Measurements from ENCODE around the gene RALGAPA2.

RALGAPA2 gene

DNA sequence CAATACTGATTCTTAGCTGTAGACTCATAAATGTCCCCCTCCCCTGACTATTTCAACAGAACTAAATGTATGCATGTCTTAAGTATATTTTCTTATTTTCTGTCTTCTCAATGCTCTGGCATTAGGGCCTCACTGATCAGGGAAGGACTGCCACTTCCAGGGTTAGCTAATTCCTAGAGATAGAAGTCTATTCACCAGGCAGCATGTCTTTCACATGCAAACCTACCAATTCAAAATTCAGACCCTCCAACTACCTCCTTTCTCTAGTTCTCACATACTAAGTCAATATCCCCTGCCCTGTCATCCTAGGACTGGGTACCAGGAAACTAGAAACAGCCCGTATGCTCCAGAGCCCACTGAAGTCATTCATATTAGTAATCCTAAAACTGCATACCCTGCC, 132.3 kb downstream of the RALGAPA2 start:
- no peak for DNase-seq

DNA sequence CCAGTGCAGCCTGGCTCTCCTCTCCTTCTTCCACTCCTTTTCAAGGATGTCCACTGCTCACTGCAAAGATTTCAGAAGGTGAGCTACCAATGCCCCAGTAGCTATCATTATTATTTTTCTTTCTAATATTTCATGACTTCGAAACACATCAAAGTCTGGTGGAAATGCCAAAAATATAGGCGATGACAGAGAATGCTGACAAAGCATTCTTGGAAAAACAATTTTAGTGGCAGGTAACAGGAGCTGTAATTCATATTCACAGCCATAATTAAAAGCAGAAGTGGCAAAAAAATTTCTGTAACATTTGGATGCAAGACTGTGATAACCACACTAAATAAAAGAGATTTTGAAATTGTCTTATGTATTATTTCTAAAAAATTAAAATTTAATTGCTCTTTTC, 133.6 kb downstream of the RALGAPA2 start:
- no peak for DNase-seq

DNA sequence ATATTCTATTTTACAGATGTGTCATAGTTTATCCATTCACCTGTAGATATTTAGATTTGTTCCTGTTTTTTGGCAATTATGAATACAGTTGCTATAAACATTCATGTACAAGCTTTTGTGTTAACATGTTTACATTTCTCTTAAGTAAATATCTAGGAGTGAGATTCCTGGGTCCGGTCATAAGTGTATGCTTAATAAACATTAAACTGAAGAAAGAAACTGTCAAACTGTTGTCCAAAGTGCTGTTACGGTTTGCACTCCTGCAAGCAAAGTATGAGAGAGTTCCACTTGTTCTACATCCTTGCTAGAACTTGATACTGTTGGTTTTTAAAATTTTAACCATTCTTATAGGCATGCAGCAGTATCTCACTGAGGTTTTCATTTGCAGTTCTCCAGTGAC, 138.6 kb downstream of the RALGAPA2 start:
- DNase-seq, result no peak

DNA sequence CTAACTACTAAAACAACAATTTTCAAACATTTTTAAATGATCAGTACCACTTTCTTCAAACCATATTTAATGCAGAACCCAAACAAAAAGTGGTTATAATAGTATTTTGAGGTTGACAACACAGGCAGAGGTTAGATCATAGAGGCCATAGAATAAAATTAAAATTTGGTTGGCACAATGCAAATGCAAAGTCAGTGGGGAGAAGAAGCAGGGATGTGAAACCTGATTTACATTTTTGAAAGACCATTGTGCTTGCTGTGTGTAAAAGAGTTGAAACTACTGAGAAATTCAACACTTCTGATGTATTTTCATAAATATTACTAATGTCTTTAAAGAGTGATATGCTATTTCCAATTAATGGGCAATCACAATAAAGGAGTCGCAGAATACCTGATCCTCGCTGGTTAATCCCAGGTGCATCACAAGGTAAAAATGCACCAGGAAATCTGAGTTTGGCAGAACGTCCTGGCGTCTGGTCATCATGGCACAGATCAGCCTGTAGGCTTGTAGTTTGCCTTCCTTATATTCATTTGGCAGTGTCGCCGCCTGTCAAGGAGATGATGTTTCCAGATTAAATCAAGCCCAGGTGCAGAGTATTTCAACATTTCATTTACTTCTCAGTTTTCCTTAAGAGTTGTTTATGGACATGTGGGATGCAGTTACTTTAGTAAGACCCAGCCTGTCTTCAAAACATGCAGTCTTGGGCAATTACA, 141.2 kb downstream of the RALGAPA2 start:
- no peak for DNase-seq

DNA sequence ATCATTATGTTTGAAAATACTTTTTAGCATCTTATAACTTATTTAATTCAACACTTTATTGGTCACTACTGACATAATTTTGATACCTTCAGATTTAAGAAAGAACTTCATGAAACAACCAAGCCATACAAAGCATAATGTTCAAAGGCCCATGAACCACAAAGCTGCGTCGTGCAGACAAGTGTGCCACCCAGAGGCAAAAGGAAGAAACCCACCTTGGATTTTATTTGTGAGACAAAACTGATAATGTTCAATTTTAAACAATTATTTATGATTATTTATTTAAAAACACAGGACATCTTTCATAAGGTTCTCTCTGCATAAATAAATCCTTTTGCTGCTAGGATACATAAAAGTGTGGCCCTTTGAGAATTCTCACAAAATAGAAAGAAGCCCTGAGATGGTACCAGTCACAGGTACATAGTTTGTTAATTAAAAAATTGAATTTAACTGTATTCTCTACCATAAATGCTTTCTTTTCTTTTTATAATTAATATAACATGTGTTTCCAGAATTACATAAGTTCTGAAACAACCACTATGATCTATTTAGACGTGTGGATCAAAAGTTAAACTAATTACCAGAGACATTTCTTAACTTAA, 143.7 kb downstream of the RALGAPA2 start:
- peak in 22 of 56 donors; percentile 2 to 70 (median 10) for DNase-seq

DNA sequence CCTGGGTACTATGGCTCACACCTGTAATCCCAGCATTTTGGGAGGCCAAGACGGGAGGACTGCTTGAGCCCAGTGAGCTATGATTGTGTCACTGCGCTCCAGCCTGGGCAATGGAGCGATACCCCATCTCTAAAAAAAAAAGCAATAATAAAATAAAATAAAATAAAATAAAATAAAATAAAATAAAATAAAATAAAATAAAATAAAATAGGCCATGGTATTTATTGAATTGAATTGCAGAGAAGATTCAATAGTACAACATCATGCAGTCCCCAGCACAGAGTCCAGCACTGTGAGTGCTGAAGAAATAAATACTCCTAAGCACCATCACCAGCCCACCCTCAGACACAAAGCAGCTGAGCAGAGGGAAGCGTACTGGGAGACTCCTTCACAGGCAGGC, 144.7 kb downstream of the RALGAPA2 start:
- DNase-seq, result no peak

DNA sequence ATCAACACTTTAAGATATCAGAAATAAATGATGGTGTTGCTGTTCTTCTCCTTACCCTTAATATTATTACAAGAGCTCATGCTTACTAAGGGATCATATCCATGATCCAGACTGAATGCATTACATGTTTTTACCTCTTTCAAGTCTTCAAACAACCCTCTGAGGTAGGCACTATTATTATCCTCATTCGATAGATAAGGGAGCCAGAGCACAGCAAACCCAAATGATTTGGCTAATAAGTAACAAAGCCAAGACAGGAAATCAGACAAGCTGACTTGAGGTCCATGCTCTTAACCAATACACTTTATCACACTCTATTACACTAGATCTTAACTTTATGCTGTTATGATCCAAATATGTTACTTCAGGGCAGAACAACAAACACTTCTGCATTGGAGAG, 145.9 kb downstream of the RALGAPA2 start:
- no peak for DNase-seq

DNA sequence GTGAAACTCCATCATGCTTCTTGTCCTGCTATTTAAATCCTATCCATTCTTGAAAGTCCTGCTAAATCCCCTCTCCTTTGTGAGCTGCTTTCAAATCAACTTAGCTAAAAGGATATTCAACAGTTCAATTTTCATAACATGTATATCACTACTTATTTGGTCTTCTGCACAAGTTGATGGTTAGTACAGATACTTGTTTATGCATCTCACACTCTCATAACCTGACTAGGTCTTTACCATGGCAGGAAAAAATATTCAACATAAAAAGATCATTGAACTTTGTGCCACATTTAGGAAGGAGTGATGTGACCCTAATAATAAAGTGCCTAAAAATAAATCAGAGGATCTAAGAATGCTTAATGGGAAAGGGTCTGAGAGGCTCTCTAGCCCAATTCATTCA, 148.2 kb downstream of the RALGAPA2 start:
- no peak for DNase-seq

DNA sequence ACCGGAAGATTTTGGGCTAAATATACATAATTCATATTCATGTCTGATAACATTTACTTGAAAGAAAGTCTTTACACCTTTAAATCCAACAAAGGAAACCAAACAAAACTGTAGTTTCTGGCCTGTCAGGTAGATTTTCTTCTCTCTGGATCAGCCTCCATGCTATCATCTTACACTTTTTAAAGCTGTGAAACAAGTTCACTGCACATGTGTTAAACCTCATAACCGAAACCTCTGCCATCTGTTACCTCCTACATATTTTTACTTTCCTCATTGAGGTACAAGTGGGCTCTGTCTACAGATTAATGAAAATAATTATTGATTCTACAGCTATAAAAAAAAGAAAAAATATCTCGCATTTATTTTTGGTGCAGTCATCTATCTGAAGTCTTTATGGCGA, 149.9 kb downstream of the RALGAPA2 start:
- DNase-seq, result no peak

DNA sequence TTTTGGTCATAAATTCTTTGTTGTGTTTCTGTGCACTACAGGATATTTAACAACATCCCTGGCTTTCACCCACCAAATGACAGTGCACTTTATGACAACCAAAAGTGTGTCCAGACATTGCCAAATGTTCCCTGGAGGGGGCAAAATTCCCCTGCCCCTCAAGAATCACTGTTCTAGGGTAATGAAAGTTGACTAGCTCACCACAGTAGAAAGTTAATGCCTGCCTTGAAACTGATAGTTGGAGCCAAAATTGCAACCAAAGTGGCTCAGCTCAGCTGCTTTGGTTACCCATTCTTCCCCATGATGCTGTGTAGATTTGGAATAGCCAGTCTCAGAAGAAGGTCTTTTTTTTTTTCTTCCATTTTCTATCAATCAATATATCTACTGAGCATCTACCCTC, 150.6 kb downstream of the RALGAPA2 start:
- no peak for DNase-seq

DNA sequence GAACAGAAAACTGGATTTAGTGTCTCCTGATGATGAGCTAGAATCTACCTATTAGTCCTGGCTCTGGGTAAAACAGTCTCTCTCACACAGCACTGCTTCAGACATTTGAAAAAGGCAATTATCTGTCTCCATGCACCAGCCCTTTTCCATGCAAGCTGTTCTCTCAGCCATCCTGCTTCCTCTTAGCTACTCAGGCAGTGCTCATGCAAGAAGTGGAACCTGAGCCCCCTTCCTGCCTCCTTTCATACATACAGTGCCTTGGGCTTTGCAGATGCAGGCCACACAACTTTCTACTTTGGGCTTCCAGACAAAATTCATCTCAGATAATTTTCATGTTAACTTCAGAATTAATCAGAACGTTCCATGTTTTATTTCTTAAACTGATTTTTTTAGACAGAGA, 151.3 kb downstream of the RALGAPA2 start:
- no peak for DNase-seq

DNA sequence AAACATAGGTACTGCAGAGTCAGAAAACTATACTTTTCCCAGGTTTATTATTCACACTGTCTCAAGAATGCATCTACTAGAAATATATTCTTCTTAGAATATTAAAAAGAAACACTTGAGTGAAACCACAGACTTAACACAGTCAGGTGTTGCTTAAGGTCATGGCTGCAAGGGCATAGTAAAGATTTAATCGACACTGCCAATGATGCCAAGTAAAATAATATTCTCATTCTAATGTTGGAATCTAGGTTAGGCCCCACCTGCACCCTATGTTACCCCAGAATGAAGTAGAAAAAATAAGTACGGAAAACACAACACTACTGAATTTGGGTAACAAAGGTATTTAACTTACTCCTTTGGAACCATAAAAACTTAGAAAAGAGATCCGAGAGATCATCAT, 155.0 kb downstream of the RALGAPA2 start:
- DNase-seq, result no peak

DNA sequence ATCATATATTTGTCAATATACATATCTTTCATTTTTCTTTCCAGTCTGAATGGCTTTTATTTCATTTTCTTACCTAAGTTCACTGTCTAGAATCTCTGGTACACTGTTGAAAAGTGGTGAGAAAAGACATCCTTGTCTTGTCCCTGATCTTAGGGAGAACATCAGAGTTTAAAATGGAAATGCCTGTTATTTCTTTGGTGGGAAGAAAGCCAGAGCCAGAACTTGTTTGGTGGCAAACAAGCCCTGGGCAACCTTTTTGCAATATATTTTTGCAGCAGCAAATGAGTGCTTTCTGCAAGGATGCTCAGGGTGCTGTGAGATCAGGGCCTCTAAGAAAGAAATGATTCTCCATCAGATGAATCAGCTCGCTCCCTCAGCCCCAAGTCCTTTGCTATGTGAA, 156.6 kb downstream of the RALGAPA2 start:
- DNase-seq, result no peak

DNA sequence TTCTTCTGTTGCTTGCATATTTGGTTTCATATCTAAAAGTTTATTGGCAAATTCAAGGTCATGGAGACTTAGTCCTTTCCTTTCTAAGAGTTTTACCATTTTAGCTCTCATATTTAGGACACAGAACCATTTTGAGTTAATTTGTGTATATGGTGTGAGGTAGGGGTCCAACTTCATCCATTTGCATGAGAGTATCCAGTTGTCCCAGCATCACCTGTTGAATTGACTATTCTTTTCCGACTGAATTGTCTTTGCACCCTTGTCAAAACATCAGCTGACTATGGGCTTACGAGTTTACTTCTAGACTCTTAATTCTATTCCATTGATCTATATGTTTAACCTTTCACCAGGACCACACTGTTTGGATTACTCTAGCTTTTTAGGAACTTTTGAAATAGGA, 157.5 kb downstream of the RALGAPA2 start:
- no peak for DNase-seq

DNA sequence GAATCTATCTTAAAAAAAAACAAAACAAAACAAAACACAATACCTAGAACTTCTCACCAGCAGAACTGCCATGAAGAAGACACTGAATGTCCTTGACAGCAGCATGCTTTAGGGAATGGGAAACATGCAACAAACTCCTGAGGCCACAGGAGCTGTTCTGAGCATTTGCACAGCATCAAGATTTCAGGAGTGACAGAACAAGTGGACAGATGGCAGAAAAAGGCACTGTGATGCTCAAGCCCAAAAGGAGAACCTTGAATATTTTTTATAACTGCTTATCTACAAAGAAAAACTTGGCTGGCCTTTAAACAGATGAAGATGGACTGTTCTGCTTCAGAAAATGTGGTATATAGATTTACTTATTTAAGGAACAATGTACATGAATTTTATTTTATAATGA, 158.9 kb downstream of the RALGAPA2 start:
- DNase-seq, result no peak

DNA sequence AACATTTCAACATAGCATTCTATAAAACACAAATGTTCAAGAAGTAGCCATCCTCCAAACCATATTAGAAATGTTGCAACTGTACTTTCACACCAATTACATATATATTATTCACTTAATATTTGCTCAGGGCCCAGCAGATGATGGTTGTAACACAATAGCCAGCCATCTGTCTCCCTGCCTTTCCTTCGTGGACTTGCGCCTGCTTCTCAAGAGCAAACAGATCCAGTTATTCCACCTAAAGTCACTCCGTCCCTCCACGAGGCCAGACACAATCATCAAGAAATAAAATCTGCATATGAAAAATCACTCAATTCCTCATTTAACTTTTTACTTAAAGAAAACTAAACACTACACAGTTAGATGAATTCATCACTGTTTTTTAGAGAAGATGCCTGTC, 160.4 kb downstream of the RALGAPA2 start:
- DNase-seq, result no peak

DNA sequence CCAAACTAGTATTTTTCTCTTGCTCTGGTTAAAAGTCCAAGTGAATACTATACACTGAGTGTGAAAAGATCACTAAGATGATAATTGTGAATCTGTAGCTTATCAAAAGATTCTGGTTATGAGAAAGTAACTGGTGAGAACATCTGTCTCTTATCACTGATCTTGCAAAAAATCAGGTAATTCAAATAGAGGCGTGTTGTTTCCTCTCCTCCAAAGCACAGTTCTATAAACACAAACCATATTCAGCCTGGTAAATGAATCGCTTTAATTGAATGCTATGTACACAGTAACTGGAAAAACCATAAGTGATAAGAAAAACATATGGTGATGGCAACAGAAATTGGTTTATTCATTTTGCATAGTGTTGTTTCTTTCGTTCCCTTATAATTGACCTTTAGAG, 161.0 kb downstream of the RALGAPA2 start:
- no peak for DNase-seq

DNA sequence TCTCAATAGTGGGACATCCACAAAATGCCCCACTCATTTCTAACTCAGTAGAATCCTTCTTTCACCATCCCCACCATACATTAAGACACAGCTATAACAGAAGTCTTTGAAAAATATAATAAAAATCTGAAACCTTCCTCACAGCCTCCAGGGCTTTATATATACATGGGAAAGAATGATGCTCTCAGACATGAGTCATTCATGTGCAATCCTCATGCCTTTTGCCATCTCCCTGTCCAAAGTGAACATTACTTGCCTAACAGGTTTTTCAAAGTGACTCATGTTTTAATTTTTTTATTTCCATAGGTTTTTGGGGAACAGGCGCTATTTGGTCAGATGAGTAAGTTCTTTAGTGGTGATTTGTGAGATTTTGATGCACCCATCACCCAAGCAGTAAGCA, 162.7 kb downstream of the RALGAPA2 start:
- DNase-seq, result no peak

DNA sequence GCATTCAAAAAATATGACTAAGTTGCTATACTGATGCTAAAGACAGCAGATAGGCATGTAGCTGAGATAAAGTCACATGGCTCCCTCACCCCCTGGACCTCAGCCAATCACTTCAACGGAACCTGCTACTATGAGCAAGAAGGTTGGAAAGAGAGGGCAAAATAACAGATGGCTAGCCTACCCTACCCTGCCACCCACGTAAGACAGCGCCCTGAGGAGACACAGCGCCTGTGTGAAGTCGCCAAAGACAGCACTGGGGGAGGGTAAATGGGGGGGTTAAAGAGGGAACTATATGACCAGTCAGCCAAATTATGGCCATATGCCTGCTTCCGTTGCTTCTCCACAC, 163.2 kb downstream of the RALGAPA2 start:
- DNase-seq, result no peak

DNA sequence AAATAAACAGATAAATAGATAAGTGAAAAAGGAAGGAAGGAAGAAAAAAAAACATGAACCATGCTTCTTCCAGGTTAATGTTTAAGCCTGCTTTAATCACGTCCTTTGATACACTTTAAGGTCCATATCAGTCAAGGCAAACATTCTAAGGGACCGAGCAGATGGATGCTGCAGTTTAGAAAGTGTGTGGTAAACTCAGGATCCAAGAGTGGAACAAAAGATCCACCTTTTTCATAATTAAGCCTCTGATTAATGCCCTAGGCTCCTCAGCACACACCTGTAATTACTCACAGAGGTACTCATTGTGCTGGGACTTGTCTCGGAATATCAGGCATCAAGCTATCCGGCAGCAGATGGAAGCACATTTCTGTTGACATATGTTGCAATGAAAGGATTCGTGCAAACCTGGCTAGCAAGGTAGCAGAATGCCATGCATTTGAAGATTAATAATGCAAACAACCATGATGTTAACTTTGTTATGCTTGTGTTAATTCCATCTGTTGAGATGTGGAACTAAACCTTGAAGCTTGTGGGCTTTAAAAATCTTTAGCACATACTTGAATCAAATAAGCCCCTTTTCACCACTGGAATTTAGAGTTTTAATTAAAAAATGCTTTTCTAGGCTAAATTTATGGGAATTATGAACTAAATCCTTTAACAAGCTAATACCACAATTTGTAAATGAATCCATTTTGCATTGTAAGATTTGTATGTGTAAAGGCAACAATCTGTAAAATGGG, 163.7 kb downstream of the RALGAPA2 start:
- no peak for DNase-seq

DNA sequence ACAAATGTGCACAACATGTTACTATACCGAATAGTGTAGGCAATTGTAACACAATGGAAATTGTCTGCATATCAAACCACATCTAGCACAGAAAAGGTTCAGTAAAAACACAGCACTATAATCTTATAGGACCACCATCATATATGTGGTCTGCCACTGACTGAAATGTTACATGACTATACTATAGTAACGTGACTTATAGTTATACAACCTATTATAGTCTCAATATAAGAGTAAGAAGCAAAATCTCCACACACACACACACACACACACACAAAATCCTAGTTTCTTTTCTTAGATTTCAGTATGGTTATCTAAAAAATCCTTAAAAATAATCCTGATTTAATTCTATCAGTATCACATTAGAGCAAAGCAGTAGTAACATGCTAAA, 164.6 kb downstream of the RALGAPA2 start:
- no peak for DNase-seq

DNA sequence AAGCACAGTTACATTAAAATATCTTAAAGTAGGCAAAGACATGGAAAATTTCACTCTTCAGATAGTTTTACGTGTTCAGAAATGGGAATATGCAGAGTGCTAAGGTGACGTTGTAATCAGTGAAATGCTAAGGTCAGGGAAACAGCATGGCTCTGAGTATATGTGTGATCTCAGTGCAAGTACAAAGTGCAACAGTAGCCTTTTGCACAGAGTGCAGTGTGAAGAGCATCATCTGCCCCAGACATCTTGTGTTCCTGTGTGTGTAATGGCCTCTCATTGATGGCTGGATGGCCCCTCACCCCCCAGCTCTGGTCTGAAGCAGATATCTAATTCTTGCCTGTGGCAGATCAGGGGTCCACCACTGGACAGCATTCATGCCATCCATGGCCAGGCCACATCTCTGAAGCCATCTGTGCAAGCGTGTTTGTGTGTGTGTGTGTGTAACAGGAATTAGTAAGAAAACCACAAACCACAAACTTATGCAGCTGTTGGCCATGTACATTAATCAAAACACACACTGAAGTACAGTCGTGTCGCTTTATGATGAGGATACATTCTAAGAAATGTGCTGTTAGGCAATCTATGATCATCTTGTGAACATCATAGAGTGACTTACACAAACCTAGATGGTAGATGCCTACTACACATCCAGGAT, 165.1 kb downstream of the RALGAPA2 start:
- DNase-seq, result no peak

DNA sequence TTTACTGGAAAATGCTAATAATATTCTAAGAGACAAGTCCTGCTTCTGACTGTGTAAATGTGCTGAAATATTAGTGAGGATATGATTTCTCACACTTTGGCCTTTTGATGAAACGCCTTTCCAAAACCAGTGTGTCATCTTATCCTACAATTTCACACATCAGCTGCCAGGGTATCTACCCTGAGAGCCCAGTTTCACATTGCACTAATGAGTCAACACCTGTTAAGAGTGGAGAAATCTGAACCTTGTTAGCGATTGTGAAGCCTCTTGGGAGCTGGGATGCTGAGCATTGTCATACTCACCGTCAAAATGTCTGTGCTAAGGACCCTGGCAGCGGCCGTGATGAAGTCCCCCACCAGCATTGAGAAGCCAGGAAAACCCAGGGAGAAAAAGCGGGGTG, 166.0 kb downstream of the RALGAPA2 start:
- DNase-seq, result no peak

Measured in amygdala (tissue), 56 donors.